Thyroid gland (tissue), 4 donors: Measurements from ENCODE around the gene CD200.

Experiments used
- POLR2A ChIP-seq, 2 donors: fragments of 450-650 bp; IDR thresholded peaks; one replicate each; pipeline ENCODE4 v1.6.1; 2017; ENCODE audit warnings: antibody characterized with exemption in 2 of 2, mild to moderate bottlenecking in 2 of 2, moderate library complexity in 1 of 2
- TF ChIP-seq, protein P1 (sequence below), 6 experiments: fragments of 200-600 bp in 3 of 6; fragments of 450-650 bp in 3 of 6; sonication (generic) in 3 of 6; IDR thresholded peaks; one replicate each; pipeline ENCODE4 v1.5.1; 2016 to 2019; ENCODE audit warnings: antibody characterized with exemption in 6 of 6, mild to moderate bottlenecking in 2 of 6, inconsistent platforms in 1 of 6, moderate library complexity in 1 of 6

DNA sequence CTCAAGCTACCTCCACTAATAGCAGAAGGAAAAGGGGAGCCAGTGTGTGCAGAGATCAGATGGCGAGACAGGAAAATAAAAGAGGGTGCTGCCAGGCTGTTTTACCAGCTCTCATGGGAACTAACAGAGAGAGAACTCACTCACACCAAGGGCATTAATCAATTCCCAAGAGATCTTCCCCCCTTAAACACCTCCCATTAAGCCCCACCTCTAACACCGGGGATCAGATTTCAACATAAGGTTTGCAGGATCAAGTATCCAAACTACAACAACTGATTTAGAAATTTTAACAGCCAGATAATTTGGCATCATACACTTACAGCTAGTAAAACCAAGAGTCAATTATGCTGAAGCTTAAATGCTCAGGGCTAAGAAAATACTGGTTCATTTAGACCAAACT, 18.9 kb downstream of the CD200 start:
- TF ChIP-seq POLR2A (IDR thresholded peaks at IDR 0.05), result no peak
- TF ChIP-seq, protein P1, sequence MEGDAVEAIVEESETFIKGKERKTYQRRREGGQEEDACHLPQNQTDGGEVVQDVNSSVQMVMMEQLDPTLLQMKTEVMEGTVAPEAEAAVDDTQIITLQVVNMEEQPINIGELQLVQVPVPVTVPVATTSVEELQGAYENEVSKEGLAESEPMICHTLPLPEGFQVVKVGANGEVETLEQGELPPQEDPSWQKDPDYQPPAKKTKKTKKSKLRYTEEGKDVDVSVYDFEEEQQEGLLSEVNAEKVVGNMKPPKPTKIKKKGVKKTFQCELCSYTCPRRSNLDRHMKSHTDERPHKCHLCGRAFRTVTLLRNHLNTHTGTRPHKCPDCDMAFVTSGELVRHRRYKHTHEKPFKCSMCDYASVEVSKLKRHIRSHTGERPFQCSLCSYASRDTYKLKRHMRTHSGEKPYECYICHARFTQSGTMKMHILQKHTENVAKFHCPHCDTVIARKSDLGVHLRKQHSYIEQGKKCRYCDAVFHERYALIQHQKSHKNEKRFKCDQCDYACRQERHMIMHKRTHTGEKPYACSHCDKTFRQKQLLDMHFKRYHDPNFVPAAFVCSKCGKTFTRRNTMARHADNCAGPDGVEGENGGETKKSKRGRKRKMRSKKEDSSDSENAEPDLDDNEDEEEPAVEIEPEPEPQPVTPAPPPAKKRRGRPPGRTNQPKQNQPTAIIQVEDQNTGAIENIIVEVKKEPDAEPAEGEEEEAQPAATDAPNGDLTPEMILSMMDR (IDR thresholded peaks at IDR 0.05), result no peak
